C1 segment of cervical spinal cord (tissue), 14 donors: ENCODE results near the gene HAND1.

Experiments used
- DNase-seq, 14 donors: peaks; one replicate each; lab custom pipeline; 2025; lab: John Stamatoyannopoulos, UW

Gene HAND1

GRCh38 chr5:154506049-154506715 is 28.2 kb upstream of the HAND1 start:
- no peak for DNase-seq

- no peak for DNase-seq
Measured at GRCh38 chr5:154505567-154505966, 27.5 kb upstream of the HAND1 start.

- DNase-seq = no peak
Measured at GRCh38 chr5:154503698-154504039, 25.6 kb upstream of the HAND1 start.

DNA sequence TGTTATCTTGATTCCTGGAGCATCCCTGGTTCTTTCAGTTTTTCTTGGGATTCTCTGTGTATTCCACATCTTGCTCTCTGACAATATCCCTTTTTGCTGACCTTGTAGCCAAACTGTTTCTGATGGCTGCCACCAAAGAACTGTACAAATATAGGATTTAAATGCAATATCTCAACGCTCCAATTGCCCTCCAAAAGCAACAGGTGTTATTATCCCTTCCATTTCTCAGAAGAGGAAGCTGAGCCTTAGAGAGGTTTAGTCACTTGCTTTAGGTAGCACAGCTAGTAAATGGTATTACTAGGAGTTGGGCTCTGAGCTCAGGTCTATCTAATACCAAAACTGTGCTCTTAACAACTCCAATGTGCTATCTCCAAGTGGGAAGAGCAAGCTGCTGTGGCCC is 24.2 kb upstream of the HAND1 start:
- DNase-seq = no peak

GRCh38 chr5:154501566-154501965 is 23.5 kb upstream of the HAND1 start:
- no peak for DNase-seq

DNA sequence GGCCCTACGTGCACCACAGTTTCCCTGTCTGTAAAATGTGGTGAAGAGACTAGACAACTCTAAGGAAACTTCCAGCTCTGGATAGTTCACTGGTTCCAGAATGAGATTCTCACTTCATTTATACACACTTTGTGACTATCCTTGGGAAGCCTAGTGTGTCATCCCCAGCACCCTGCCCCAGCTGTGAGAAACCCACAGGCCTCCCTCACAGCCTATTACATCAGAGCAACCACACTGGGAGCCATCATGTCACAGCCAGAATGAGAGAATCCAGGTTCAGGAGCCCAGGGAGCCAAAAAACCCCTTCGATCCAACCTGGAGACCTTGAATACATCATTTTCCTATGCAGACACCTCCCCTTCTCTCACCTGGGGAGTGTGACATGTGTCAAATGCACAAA is 21.0 kb upstream of the HAND1 start:
- no peak for DNase-seq

GRCh38 chr5:154498591-154498990 is 20.6 kb upstream of the HAND1 start:
- no peak for DNase-seq

- no peak for DNase-seq
Measured at GRCh38 chr5:154494036-154494435, 16.0 kb upstream of the HAND1 start.

- no peak for DNase-seq
Measured at GRCh38 chr5:154493274-154493673, 15.2 kb upstream of the HAND1 start.

DNA sequence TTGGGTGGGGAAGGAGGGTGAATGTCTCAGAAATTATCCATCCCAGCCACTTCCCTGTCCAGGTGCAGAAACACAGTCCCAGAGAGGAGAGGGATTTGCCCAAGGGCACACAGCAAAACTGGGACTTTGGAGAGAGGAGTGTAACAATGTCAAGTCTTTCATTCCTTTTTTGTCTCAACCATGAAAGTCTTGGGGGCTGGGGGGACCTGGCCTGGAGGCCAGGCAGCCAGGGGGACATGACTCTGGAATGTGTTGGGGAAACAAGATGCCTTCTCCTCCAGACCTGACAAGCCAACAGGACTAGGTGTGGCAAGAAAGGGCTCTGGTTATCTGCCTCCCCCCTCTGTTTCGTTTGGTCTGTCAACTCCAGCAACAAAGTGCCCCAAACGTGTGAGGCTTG is 13.9 kb upstream of the HAND1 start:
- DNase-seq = no peak

DNA sequence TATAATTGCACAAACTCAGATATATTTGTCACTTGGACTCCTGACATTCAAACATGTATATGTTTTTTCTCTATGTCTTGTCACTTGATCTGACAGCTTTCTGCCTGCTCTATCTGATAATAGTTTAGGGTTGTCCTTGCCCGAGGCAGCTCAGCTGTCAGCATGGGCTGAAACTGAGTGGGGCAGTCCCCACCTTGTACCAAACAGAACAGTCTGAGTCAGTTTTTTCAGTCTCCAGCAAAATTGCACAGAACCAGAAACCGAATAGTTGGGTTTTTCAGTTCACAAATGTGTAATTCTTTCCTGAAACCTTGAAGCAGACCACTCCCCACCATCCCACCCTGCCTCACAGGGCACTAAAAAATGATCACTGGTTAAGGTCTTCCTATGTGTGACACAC is 9.5 kb upstream of the HAND1 start:
- DNase-seq = no peak

DNA sequence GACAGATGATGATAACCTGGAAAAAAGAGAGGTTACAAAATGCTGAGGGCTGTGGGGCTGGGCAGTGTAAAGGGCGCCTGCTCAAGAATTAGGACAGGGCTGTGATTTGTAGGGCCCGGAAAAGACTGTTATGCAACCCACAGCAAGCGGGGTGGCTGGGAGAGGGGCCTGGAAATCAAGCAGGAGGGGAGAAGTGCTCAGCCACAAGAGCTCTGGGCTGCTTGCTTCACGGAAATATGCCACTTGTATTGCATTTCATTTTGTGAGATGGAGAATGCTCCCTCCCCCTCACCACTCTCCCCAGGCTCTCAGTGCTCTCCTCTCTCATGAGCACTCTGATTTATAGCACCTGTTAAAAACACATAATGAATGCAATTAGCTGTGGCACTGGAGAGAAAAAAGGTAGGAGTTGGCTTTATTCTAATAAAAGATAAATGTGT is 8.4 kb upstream of the HAND1 start:
- no peak for DNase-seq

DNA sequence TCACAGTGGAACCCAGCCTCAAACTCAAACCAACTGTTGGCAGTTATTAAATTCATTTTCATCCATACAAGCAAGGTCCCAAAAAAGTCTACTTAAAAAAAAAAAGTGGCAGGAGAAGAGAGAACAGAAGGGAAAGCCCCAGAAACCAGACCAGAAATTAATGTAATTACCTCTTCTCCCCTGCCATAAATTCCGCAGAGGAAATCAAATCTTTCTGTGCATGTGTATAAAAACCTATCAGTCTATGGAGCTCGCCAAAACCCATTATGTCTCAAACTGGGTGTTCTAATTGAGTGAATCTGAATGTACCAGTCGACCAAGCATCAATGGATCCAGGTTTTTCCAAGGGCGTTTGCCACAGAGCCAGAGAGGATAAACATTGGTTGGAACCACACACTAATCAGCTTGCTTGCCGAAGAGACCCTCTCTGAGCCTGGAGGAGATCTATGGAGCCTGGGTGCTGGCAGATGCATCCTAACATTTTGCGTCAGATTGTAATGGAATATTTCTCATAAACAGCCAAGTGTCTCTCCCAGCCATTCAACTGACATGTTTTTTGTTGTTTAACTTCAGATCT is 7.9 kb upstream of the HAND1 start:
- DNase-seq = no peak

DNA sequence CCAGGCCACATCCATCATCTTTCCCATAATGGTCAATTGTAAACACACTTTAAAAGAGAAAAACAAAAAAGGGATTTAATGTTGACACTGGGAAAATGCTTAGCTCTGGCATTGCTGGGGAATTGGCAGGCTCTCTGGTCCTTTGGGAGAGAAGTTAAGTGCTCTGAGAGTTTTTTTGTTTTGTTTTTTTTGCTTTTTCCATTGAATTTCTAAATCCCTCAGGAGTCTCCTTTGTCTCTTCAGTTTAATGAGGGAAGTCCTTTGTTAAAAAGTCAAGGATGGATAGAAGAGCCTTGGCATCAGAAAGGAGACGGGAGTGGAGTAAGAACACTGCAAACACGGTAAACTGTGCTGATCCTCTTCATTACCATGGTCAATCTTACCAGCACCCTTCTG is 7.1 kb upstream of the HAND1 start:
- no peak for DNase-seq

DNA sequence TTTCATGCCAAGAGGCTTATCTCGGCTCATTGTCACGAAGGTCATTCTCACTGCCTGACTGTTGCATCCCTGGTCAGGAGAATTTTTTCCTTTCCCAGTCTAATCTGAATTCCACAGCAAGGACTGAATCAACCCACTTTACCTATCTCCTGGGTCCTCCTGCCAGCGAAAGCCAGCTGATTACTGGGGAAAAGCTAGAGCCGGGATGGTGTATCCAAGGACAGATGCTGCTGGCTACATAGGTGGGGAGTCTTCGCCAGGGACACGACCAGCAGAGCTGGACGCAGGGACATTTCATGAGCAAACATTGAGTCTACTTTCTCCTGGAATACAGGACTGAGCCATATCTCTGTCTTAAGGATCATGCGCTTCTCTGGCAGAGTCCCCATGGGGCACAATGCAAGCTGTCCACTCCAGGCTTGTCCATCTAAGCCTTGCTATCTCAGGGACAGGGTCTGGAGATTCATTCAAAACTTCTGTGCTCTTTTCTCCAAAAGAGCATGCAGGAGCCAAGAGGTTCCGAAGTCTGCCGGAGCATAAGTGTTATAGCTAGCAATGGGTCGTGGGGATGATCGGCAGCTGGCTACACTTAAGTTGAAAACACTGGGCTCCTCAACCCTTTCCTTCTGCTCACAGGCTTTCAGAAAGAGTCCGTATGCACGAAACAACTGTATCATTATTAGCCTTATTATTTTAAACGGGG is 6.5 kb upstream of the HAND1 start:
- DNase-seq = no peak

DNA sequence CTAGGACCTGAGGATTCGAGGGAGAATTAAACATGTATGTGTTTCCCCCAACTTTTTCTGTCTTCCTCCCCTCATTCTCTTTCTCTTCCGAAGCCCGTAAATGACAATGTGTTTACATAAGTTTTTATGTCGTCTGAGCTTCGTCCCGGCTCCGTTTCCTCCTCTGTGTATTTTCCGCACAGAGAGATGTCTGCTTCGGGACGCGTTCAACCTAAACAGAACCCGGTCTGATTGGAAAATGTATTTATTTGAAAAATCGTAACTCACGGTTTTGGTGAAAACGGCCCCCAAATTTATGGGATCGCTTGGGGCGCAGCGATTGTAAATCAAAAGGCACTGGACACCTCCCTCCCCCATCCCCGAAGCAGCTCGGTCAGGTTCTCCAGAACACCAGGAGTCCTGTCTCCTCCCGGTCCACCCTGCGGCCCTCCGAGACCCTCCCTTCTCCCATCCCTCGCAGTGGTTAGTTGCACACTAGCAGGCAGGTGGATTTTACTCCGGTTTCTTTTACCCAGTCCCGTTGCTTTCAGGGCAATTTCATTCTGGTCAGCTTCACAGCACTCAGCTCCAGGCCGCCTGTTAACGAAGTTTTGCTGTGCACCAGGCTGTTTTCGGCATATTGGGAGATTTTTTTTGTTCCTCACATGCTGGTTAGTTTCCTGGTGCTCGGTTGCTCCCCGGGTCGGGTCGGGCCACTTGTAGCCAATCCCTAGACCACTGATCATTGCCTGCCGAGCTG is 5.8 kb upstream of the HAND1 start:
- DNase-seq = no peak

DNA sequence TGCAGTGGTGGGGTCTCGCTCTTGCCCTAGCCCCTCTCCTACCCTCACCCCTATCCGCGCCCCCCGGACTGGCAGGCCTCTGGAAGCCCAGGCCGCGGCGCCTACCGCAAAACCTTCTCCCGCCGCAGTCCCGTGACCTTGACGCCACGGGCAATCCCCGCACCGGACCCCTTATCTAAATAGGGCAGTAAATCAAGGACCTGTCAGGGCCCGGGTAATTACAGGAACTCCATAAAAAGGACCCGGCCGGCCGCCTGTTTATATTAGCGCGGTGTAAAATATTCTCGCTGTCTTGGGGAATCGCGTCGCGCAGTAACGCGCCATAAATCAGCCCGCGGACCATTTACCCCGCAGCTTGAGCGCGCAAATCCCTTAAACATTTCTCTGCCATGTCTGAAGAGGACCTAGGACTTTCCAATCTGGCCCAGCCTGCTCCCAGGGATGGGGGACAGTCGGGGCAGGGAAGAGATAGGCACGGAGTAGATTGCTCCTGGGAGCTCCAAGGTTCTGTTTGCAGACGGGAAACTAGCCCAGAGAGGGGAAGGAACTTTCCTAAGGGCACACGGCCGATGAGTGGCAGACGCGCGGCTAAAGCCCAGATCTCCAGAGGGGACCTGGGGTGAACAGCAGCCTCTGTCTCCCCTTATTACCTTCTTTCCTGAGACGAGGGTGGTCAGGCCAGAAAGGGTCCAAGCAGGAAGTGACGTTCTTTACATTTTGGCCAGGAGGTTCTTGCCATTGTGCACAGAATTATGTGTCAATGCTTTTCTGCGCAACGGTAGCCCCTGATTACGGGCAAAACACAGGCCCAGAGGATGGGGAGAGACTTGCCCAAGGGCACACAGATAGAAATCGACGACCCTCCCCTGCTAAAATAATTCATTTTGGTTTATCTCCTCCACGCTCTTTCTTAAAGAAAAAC is 4.8 kb upstream of the HAND1 start:
- DNase-seq = no peak

- DNase-seq = no peak
Measured at GRCh38 chr5:154481584-154482381, 3.8 kb upstream of the HAND1 start.

- no peak for DNase-seq
Measured at GRCh38 chr5:154480847-154481246, 2.8 kb upstream of the HAND1 start.

- DNase-seq = no peak
Measured at GRCh38 chr5:154479944-154480750, 2.1 kb upstream of the HAND1 start.
